ENCODE results near the gene ZBTB7B.

- TF ChIP-seq CTCF (IDR thresholded peaks at IDR 0.05) (no peak), POLR2A (IDR thresholded peaks at IDR 0.05) (no peak)
Observed at GRCh38 chr1:155000411-155000725, 2.2 kb upstream of the ZBTB7B start.
